GM12864 (cell line): ENCODE data around the gene BLMH.

Source experiments
- DNase-seq: peaks from one replicate; pipeline ENCODE4 v3.0.0-alpha.2; 2011; ENCODE audit warnings: low read depth
- H3K4me3 ChIP-seq: 2 replicates; pipeline ENCODE4 v1.5.1; 2011; ENCODE audit warnings: mild to moderate bottlenecking, low read depth, low read length, control low read depth
- CTCF ChIP-seq: IDR thresholded peaks from 2 replicates; pipeline ENCODE4 v1.5.1; 2011; ENCODE audit warnings: low read depth, mild to moderate bottlenecking, moderate library complexity, low read length, control low read depth, inconsistent platforms; ENCODE audit errors: missing control alignments

The BLMH gene

GRCh38 chr17:30241051-30241450, 50.7 kb downstream of the BLMH start:
- no peak for TF ChIP-seq CTCF
- H3K4me3 ChIP-seq, result no peak overlapping the region
- DNase-seq, result no peak

DNA sequence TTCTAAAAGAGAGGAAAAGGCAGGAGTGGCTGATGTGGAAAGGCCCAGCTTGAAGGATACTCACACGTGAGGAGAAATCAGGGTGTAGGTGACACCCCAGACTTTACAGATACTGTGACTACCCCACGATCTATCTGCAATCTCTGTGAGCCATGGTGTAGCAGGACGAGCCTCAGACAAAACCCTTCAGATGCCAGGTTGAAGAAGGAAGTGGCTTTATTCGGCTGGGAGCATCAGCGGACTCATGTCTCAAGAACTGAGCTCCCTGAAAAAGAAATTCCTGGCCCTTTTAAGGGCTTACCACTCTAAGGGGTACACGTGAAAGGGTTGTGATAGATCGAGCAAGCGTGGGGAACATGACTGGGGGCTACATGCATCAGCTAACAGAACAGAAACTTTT, 51.6 kb downstream of the BLMH start:
- no peak for TF ChIP-seq CTCF

GRCh38 chr17:30239089-30239462, 52.7 kb downstream of the BLMH start:
- no peak overlapping the region for H3K4me3 ChIP-seq
- TF ChIP-seq CTCF, result no peak
- no peak for DNase-seq

More for the DNA sequence above, 51.6 kb downstream of the BLMH start:
- H3K4me3 ChIP-seq, result no peak overlapping the region
- no peak for DNase-seq

- TF ChIP-seq CTCF, result no peak
- no peak overlapping the region for H3K4me3 ChIP-seq
Measured at GRCh38 chr17:30238387-30239088, 53.2 kb downstream of the BLMH start.

GRCh38 chr17:30238003-30238344, 53.8 kb downstream of the BLMH start:
- no peak for TF ChIP-seq CTCF
- no peak overlapping the region for H3K4me3 ChIP-seq
- no peak for DNase-seq

More at GRCh38 chr17:30238387-30239088, 53.2 kb downstream of the BLMH start:
- DNase-seq, result no peak

DNA sequence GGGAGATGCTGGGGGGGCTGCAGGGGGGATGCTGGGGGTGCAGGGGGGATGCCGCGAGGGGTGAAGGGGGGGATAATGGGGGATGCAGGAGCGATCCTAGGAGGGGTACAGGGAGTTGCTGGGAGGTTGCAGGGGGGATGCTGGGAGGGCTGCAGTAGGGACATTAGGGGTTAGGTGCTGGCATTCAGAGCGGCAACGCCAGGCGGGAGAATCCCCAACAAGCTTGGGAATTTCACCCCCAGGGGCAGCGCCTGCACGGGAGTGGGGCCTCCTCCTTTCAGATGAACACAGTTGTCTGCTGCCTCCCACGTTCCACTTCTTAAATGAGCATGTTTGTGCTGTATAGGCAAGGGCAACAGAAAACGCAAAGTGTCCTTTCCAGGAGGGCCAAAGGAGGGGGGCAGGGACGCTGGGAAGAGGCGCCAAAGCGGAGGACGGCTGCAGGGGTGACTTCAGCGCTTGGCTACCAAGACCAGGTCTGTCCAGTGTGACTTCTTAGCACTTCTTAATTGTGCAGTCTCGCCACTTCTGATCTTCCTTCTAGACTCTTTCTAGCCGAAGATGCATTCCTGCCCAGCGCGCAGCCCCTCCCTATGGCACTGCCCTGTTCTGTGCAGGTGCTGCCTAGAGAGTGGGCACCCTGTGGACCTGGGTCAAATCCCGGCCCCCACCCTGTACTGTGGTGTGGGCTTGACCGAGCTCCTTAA, 54.3 kb downstream of the BLMH start:
- no peak overlapping the region for H3K4me3 ChIP-seq
- DNase-seq, result no peak
- TF ChIP-seq CTCF, result no peak

DNA sequence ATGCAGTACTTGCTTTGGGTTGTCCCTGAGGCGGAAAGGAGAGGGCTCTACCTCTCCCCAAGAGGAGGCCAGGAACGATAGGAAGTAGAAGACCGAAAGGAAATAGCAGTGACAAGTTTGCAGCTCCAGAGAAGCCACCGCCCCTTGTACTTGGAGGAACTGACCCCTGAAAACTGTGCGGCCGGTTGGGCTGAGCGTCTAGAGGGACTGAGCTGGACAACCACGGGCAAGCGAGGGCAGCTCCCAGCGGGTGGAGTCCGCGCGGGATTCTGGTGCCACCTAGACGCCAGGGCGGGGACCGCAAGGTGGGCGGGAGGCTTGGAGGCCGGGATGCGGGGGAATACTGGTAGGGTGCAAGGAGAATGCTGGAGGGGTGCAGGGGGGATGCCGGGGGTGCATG, 55.0 kb downstream of the BLMH start:
- no peak for DNase-seq
- no peak overlapping the region; the same call in 1 of the 2 replicates for H3K4me3 ChIP-seq
- TF ChIP-seq CTCF, result peak; percentile 54
